ENCODE measurements around the gene OTOP1. TPM values are rescaled to one million over a fixed set of nuclear protein-coding genes. Genes with fewer than 3 reads are reported as not detected.
"Not testable (repeated sequence)": the region's sequence is repeated elsewhere in the genome, so short reads cannot be mapped to it uniquely, and the experiment has no call there.

The OTOP1 gene
- total RNA-seq, 1 donor, result not detected

DNA sequence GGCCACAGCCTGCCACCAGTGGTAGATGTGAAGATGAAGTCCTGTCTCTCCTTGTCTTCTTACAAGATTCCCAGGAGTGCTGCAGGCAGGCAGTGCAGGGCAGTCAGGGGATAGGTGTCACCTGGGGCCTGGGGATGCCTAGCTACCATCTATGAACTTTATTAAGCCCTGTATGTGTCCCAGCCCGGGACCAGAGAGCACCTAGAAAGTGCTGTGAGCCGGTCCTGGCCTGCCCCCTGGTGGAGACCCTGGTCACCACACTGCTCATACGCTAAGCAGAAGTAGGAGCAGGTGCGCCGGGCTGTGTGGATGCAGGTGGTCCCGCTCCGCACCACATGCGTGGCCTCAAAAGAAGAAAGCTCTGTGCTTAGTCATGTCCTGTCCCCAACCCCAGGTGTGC, 81.1 kb downstream of the OTOP1 start:
- H3K27me3 ChIP-seq (ENCODE audit: insufficient read depth, low read length); H3K9me3 ChIP-seq (ENCODE audit: low read depth, low read length); H3K4me3 ChIP-seq (ENCODE audit: low read length); H3K4me1 ChIP-seq (ENCODE audit: insufficient read depth, low read length): not testable (repeated sequence)

DNA sequence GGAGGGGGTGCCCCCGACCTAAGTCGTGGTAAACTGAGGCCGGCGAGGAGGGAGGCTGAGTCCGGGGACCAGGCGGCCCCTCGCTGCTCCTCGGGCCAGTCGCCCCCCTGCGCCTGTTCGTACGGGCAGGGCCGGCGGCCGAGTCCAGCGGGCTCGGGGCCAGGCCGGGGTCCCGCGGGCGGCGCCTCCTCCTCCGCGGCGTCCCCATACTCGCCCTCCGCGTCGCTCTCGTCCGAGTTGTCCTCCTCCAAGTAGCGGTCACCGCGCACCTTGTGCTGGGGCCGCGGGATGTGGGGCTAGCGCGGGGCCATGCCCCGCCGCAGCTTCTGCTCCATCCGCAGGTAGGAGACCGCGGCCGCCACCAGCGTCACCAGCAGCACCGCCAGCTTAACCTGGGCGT, 83.4 kb downstream of the OTOP1 start:
- H3K4me1 ChIP-seq (ENCODE audit: insufficient read depth, low read length), result not testable (repeated sequence)

DNA sequence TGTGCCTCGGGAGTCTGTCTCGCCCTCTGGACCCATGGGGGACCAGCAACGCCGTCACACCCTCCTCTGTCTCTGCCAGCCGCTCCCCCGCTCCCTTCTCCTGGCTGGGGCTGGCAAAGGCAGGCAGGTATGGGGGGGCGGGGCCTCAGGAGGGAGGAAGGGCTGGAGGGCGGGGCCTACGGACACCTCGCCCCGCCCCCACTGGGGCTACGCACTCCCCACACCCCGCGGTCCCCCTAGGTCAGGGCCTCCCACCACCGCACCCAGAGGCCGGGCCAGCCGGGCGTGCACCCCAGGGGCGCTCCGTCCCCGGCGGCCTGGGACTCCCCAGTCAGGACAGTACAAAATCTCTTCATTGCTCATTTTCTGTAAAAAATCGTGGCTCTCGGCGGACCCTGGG, 84.0 kb downstream of the OTOP1 start:
- H3K27me3 ChIP-seq (ENCODE audit: insufficient read depth, low read length); H3K4me1 ChIP-seq (ENCODE audit: insufficient read depth, low read length); H3K4me3 ChIP-seq (ENCODE audit: low read length): not testable (repeated sequence)

More for the DNA sequence above, 83.4 kb downstream of the OTOP1 start:
- not testable (repeated sequence) for H3K9me3 ChIP-seq (ENCODE audit: low read depth, low read length); H3K27me3 ChIP-seq (ENCODE audit: insufficient read depth, low read length); H3K4me3 ChIP-seq (ENCODE audit: low read length)

DNA sequence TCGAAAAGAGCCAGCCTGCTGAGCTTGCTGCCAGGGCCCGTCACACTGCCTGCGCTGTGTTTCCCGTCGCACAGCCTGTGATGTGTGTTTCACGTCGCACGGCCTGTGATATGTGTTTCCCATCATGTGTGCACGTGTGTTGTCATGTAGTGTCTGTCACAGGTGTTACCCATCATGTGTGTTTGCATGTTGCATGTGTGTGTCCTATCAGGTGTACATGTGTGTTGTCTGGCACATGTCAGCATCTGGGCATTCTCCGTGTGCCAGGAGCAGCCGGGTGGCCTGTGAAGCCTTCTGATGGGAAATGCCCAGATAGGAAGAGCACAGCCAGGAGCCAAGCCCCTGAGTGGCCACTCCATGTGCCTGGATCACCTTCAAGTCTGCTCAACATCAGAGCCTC, 85.5 kb downstream of the OTOP1 start:
- not testable (repeated sequence) for H3K27me3 ChIP-seq (ENCODE audit: insufficient read depth, low read length); H3K4me3 ChIP-seq (ENCODE audit: low read length); H3K9me3 ChIP-seq (ENCODE audit: low read depth, low read length); H3K4me1 ChIP-seq (ENCODE audit: insufficient read depth, low read length)

More for the DNA sequence above, 84.0 kb downstream of the OTOP1 start:
- not testable (repeated sequence) for H3K9me3 ChIP-seq (ENCODE audit: low read depth, low read length)

Other genes with a start within 250 kb of the OTOP1 start
- gene TMEM128, start 21.3 kb upstream of the OTOP1 start, total RNA-seq, result 12.2 TPM
- 10.1 TPM for gene LYAR, start 63.2 kb upstream of the OTOP1 start, total RNA-seq
- gene ZBTB49, start 63.3 kb upstream of the OTOP1 start, total RNA-seq, result 19.1 TPM
- gene NSG1, start 160.2 kb upstream of the OTOP1 start, total RNA-seq, result 3.7 TPM

Measured in mononuclear cell (primary cell).